GM18909 (cell line): ENCODE data around the gene LRRC23.
A peak's percentile ranks its signal among the peaks of the same experiment; 100 is the strongest.

Experiments
- ATAC-seq: cut with Tn5 transposase; IDR thresholded peaks from one replicate; pipeline ENCODE4 v1.9.1; 2021; ENCODE audit warnings: mild to moderate bottlenecking; ENCODE audit not compliant: unreplicated experiment, poor library complexity

Gene LRRC23

GRCh38 chr12:6954316-6955107 is 49.9 kb downstream of the LRRC23 start:
- ATAC-seq, result no peak

- no peak for ATAC-seq
These were observed 50.7 kb downstream of the LRRC23 start for GRCh38 chr12:6955108-6956020.

- ATAC-seq, result no peak
These were observed 51.6 kb downstream of the LRRC23 start for GRCh38 chr12:6956021-6956727.

- no peak for ATAC-seq
These were observed 52.6 kb downstream of the LRRC23 start for GRCh38 chr12:6957151-6957701.

GRCh38 chr12:6957741-6958608 is 53.4 kb downstream of the LRRC23 start:
- ATAC-seq, result no peak

- no peak for ATAC-seq
These were observed 54.0 kb downstream of the LRRC23 start for GRCh38 chr12:6958609-6959057.

GRCh38 chr12:6959058-6959804 is 54.6 kb downstream of the LRRC23 start:
- ATAC-seq, result peak; percentile 58

- no peak for ATAC-seq
These were observed 55.4 kb downstream of the LRRC23 start for GRCh38 chr12:6959805-6960592.

GRCh38 chr12:6960593-6961277 is 56.1 kb downstream of the LRRC23 start:
- no peak for ATAC-seq

- no peak for ATAC-seq
These were observed 56.7 kb downstream of the LRRC23 start for GRCh38 chr12:6961278-6961694.

GRCh38 chr12:6961695-6962284 is 57.2 kb downstream of the LRRC23 start:
- ATAC-seq, result no peak

GRCh38 chr12:6962285-6963015 is 57.8 kb downstream of the LRRC23 start:
- no peak for ATAC-seq

- ATAC-seq, result no peak
These were observed 58.6 kb downstream of the LRRC23 start for GRCh38 chr12:6963016-6963731.
